ENCODE measurements around the gene MRPL43. TPM values are rescaled to one million over a fixed set of nuclear protein-coding genes. Genes with fewer than 3 reads are reported as not detected.
"Not testable (repeated sequence)": the region's sequence is repeated elsewhere in the genome, so short reads cannot be mapped to it uniquely, and the experiment has no call there.

MRPL43 gene
- total and polyA plus RNA-seq, 2 donors (not counting 3 experiments of a cell fraction or from before 2014, with no cell fraction given): 75.0 to 144 TPM

DNA sequence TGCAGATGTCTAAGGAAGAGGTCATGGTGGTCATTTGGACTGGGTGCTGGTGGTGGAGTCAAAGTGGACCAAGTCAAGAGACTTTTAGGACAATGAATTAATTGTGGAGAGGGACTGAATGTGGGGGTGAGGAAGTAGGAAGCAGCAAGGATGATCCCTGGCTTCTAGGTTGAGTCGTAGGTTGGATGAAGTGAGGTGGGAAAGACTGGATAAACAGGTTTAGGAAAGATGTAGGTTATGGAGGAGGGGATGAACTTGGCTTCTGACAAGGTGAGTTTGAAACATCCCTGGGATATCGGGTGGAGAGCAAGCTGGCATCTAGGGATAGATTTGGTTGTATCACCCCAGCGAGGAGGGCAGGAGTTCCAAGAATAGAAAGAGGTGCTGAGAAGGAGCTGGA, 10.4 kb downstream of the MRPL43 start:
- no peaks in the 10 kb centered on the region for H3K27me3 ChIP-seq (ENCODE audit: control insufficient read depth in 2 of 2, insufficient read depth in 2 of 2, low read length in 2 of 2)
- no peak overlapping the region for H3K9ac ChIP-seq (replicated peaks; ENCODE audit: extremely low read depth, insufficient read depth, low read length)
- no peak overlapping the region for H3K4me3 ChIP-seq (replicated peaks in 1 of 3; ENCODE audit: insufficient read depth in 1 of 3, low read depth in 1 of 3, low read length in 3 of 3)
- no peak overlapping the region for H3K27ac ChIP-seq (ENCODE audit: insufficient read depth, low read depth, low read length)
- no peak overlapping the region for H3K4me2 ChIP-seq (ENCODE audit: insufficient read depth, low read length)
- peaks cover 0 to 8% of the 10 kb centered on the region in 2 experiments for H3K36me3 ChIP-seq (ENCODE audit: control insufficient read depth in 2 of 2, extremely low read depth in 1 of 2, insufficient read depth in 2 of 2, low read length in 2 of 2)
- BruUV-seq (replicated peaks): no TSS peak
- no peaks in the 10 kb centered on the region for H3K9me3 ChIP-seq (replicated peaks; ENCODE audit: control insufficient read depth, insufficient read depth, low read length)
- no peaks in the 10 kb centered on the region for H3K79me2 ChIP-seq (ENCODE audit: control insufficient read depth, insufficient read depth, low read length)
- no peak overlapping the region for H2AFZ ChIP-seq (ENCODE audit: low read depth, low read length)
- H4K20me1 ChIP-seq (replicated peaks; ENCODE audit: control insufficient read depth, extremely low read depth, insufficient read depth, low read length): no peaks in the 10 kb centered on the region
- ChIA-PET POLR2A (no interaction called here), CTCF (interaction anchor here (0.6 to 1.0 kb wide), 2 partner anchors 34 to 38 kb away, joined by 3 read pairs; no protein-coding TSS in a partner anchor)
- FAIRE-seq (no peak), DNase-seq (ENCODE audit: low read depth, low spot score) (no peak)
- TF ChIP-seq MYC (IDR thresholded peaks at IDR 0.05; ENCODE audit: low read depth, low read length): no peak
- TF ChIP-seq CTCF (IDR thresholded peaks at IDR 0.05; ENCODE audit: extremely low read depth in 1 of 2, insufficient read depth in 1 of 2, low read depth in 1 of 2, low read length in 2 of 2): no peak
- no peak for TF ChIP-seq MAX (IDR thresholded peaks at IDR 0.05; ENCODE audit: insufficient read depth, insufficient read length)
- no peak for TF ChIP-seq POLR2A (IDR thresholded peaks at IDR 0.05; ENCODE audit: low read depth, low read length)
- no peak for TF ChIP-seq JUN (IDR thresholded peaks at IDR 0.05; ENCODE audit: borderline replicate concordance, insufficient read depth, insufficient read length, low read depth)
- TF ChIP-seq FOS (IDR thresholded peaks at IDR 0.05; ENCODE audit: borderline replicate concordance, insufficient read depth, low read length): no peak
- no peak for TF ChIP-seq POLR2AphosphoS5 (IDR thresholded peaks at IDR 0.05; ENCODE audit: insufficient read depth, low read depth, low read length)
- no peak for TF ChIP-seq GATA2 (IDR thresholded peaks at IDR 0.05; ENCODE audit: insufficient read depth, insufficient read length, low read depth, low read length)
- no peak for TF ChIP-seq EZH2 (IDR thresholded peaks at IDR 0.05; ENCODE audit: borderline replicate concordance, low read depth, low read length, severe bottlenecking)
- no peaks in the 10 kb centered on the region for H3K9me1 ChIP-seq (replicated peaks; ENCODE audit: control insufficient read depth, extremely low read depth, insufficient read depth, low read length)
- intact Hi-C loops (cut with micrococcal nuclease) (no loop called here), dilution Hi-C loops (cut with MboI; ENCODE audit: extremely low pct_ligation_motif_present, low sequenced_read_pairs) (no loop called here)
- no peaks in the 10 kb centered on the region for H3K4me1 ChIP-seq (ENCODE audit: control insufficient read depth, extremely low read depth, insufficient read depth, low read length)

GRCh38 chr10:100975397-100975796, 11.9 kb downstream of the MRPL43 start:
- H3K9ac ChIP-seq (replicated peaks; ENCODE audit: extremely low read depth, insufficient read depth, low read length); POLR2A ChIA-PET; H3K4me2 ChIP-seq (ENCODE audit: insufficient read depth, low read length); H3K27me3 ChIP-seq (ENCODE audit: control insufficient read depth in 2 of 2, insufficient read depth in 2 of 2, low read length in 2 of 2); H3K4me1 ChIP-seq (ENCODE audit: control insufficient read depth, extremely low read depth, insufficient read depth, low read length); FAIRE-seq; H3K27ac ChIP-seq (ENCODE audit: insufficient read depth, low read depth, low read length); BruUV-seq (replicated peaks); H3K4me3 ChIP-seq (replicated peaks in 1 of 3; ENCODE audit: insufficient read depth in 1 of 3, low read depth in 1 of 3, low read length in 3 of 3); H3K9me1 ChIP-seq (replicated peaks; ENCODE audit: control insufficient read depth, extremely low read depth, insufficient read depth, low read length); intact Hi-C loops (cut with micrococcal nuclease); H4K20me1 ChIP-seq (replicated peaks; ENCODE audit: control insufficient read depth, extremely low read depth, insufficient read depth, low read length); H3K79me2 ChIP-seq (ENCODE audit: control insufficient read depth, insufficient read depth, low read length); H3K36me3 ChIP-seq (ENCODE audit: control insufficient read depth in 2 of 2, extremely low read depth in 1 of 2, insufficient read depth in 2 of 2, low read length in 2 of 2); H3K9me3 ChIP-seq (replicated peaks; ENCODE audit: control insufficient read depth, insufficient read depth, low read length); DNase-seq (ENCODE audit: low read depth, low spot score); dilution Hi-C loops (cut with MboI; ENCODE audit: extremely low pct_ligation_motif_present, low sequenced_read_pairs); H2AFZ ChIP-seq (ENCODE audit: low read depth, low read length): not testable (repeated sequence)
- CTCF ChIA-PET: interaction anchor here (1.5 kb wide), 1 partner anchor 39 kb away, joined by 6 read pairs; no protein-coding TSS in a partner anchor
